AG04450 (cell line): ENCODE measurements around the gene CEP104. TPM values are rescaled to one million over a fixed set of nuclear protein-coding genes. Genes with fewer than 3 reads are reported as not detected.

ENCODE experiments used
- CTCF ChIA-PET: fragments of 300-600, 350-600 bp; formaldehyde crosslinking; extraction: SDS; loops from one replicate; lab custom pipeline; 2022; ENCODE audit warnings: antibody characterized with exemption, inconsistent platforms; lab: Charles Lee
- POLR2A ChIA-PET: fragments of 350-600 bp; formaldehyde crosslinking; extraction: SDS; loops from one replicate; lab custom pipeline; 2021; ENCODE audit warnings: antibody characterized with exemption, inconsistent platforms; lab: Yijun Ruan, JAX
- DNase-seq: peaks from one replicate; pipeline ENCODE4 v3.0.0-alpha.2; 2011; ENCODE audit warnings: low read depth, low spot score
- H3K27ac ChIP-seq: one replicate; pipeline ENCODE4 v1.5.1; 2012; ENCODE audit warnings: low read depth, low read length, control low read depth
- H3K27me3 ChIP-seq: one replicate; pipeline ENCODE4 v1.6.0; 2012; ENCODE audit warnings: low read length; ENCODE audit not compliant: control insufficient read depth, insufficient read depth
- H3K4me3 ChIP-seq: 2 replicates; pipeline ENCODE4 v1.5.1; 2011; ENCODE audit warnings: mild to moderate bottlenecking, low read depth, low read length, control low read depth
- H3K9me3 ChIP-seq: 2 replicates; pipeline ENCODE4 v1.5.1; 2012; ENCODE audit warnings: low read length; ENCODE audit not compliant: control insufficient read depth, insufficient read depth
- CTCF ChIP-seq: IDR thresholded peaks from 2 replicates; pipeline ENCODE4 v1.5.1; 2011; ENCODE audit warnings: low read depth, low read length, control low read depth, inconsistent platforms
- polyA plus RNA-seq: library from polyadenylated mRNA; depleted of rRNA; stranded (reverse); fragments of >200 nt; gene quantifications from 2 replicates; pipeline ENCODE4 v1.2.3, GENCODE V29; 2011

CEP104 gene
- polyA plus RNA-seq, 1 experiment, result 38.4 TPM

- Histone ChIP-seq H3K27me3 (no peaks in the 10 kb centered on the region), H3K4me3 (no peak overlapping the region), H3K27ac (no peak overlapping the region), H3K9me3 (no peaks in the 10 kb centered on the region; the same call in 1 of the 2 replicates)
- POLR2A ChIA-PET, result no interaction called here
- CTCF ChIA-PET, result no interaction called here
- no peak for TF ChIP-seq CTCF
- DNase-seq, result no peak
Measured at GRCh38 chr1:3788756-3789420, 68.1 kb downstream of the CEP104 start.

GRCh38 chr1:3787745-3788605 lies 69.0 kb downstream of the CEP104 start:
- Histone ChIP-seq H3K27ac (no peak overlapping the region), H3K4me3 (no peak overlapping the region), H3K27me3 (no peaks in the 10 kb centered on the region), H3K9me3 (no peaks in the 10 kb centered on the region; the same call in 1 of the 2 replicates)
- no peak for DNase-seq
- TF ChIP-seq CTCF, result no peak
- CTCF ChIA-PET, result no interaction called here
- POLR2A ChIA-PET, result no interaction called here

GRCh38 chr1:3787349-3787715 lies 69.7 kb downstream of the CEP104 start:
- Histone ChIP-seq H3K4me3 (no peak overlapping the region), H3K27me3 (no peaks in the 10 kb centered on the region), H3K27ac (no peak overlapping the region), H3K9me3 (no peaks in the 10 kb centered on the region; the same call in 1 of the 2 replicates)
- POLR2A ChIA-PET, result no interaction called here
- TF ChIP-seq CTCF, result no peak
- CTCF ChIA-PET, result no interaction called here
- DNase-seq, result no peak

- Histone ChIP-seq H3K9me3 (no peaks in the 10 kb centered on the region; the same call in 1 of the 2 replicates), H3K27ac (no peak overlapping the region), H3K4me3 (no peak overlapping the region), H3K27me3 (no peaks in the 10 kb centered on the region)
- POLR2A ChIA-PET, result no interaction called here
- no peak for DNase-seq
- no peak for TF ChIP-seq CTCF
- CTCF ChIA-PET, result no interaction called here
Measured at GRCh38 chr1:3786468-3787348, 70.3 kb downstream of the CEP104 start.
